K562 (cell line): Measurements from ENCODE around the gene HSD17B11. TPM values are rescaled to one million over a fixed set of nuclear protein-coding genes. Genes with fewer than 3 reads are reported as not detected.
"Not testable (repeated sequence)": the region's sequence is repeated elsewhere in the genome, so short reads cannot be mapped to it uniquely, and the experiment has no call there.

ENCODE experiments used
- ATAC-seq: fragments of 200-7000 bp; cut with Tn5 transposase; 3 replicates; pipeline ENCODE4 v1.9.1; 2020; ENCODE audit warnings: moderate library complexity
- BruUV-seq: library from RNA; stranded (reverse); fragments of 400-500 nt; replicated peaks from 2 replicates; lab custom pipeline; 2021; lab: Mats Ljungman, UMichigan
- CTCF ChIA-PET: fragments of 300-600 bp; formaldehyde crosslinking; extraction: SDS; loops from one replicate; lab custom pipeline; 2021; ENCODE audit warnings: low intra/inter-chr PET ratio; lab: Yijun Ruan, JAX
- POLR2A ChIA-PET: fragments of 300-600, 350-650 bp; sonication (Branson Sonifier 250); formaldehyde crosslinking; extraction: SDS; loops from one replicate; lab custom pipeline; 2021; ENCODE audit warnings: antibody characterized with exemption, inconsistent platforms; lab: Yijun Ruan, JAX
- DNase-seq, 4 experiments: peaks; one replicate each; pipeline versions ENCODE4 v3.0.0 to v3.0.0-alpha.2; 2011 to 2018; ENCODE audit warnings: low spot score in 3 of 4, mixed read lengths in 3 of 4; ENCODE audit errors: extremely low read depth in 1 of 4
- FAIRE-seq: peaks from 2 replicates; lab custom pipeline; 2011; peaks lifted over from hg19 to GRCh38; lab: Jason Lieb, UNC
- H2AFZ ChIP-seq: 2 replicates; pipeline ENCODE4 v1.6.0; 2011; ENCODE audit warnings: low read depth, low read length, control low read depth, inconsistent platforms
- H3K27ac ChIP-seq: fragments of 200-600 bp; 3 replicates; pipeline ENCODE4 v1.8.0; 2011; ENCODE audit warnings: low read depth, mild to moderate bottlenecking, control low read depth, inconsistent platforms, low read length, moderate library complexity, mixed read lengths; ENCODE audit errors: extremely low read depth
- H3K27me3 ChIP-seq, 2 experiments: fragments of 300-600 bp in 1 of 2; 2 replicates in 1 of 2; 3 replicates in 1 of 2; pipeline versions ENCODE4 v1.6.0 to v1.8.0; 2011; ENCODE audit warnings: inconsistent platforms in 2 of 2, low read length in 2 of 2, mild to moderate bottlenecking in 1 of 2, mixed read lengths in 1 of 2, moderate library complexity in 1 of 2; ENCODE audit not compliant: control insufficient read depth in 2 of 2, insufficient read depth in 2 of 2
- H3K36me3 ChIP-seq: fragments of 300-600 bp; 3 replicates; pipeline ENCODE4 v1.8.0; 2011; ENCODE audit warnings: mild to moderate bottlenecking, low read length, inconsistent platforms; ENCODE audit not compliant: control insufficient read depth, insufficient read depth
- H3K4me1 ChIP-seq, 2 experiments: fragments of 200-600 bp in 1 of 2; replicated peaks in 1 of 2; 2 replicates in 1 of 2; 3 replicates in 1 of 2; pipeline versions ENCODE4 v1.5.1 to v1.8.0; 2011; ENCODE audit warnings: inconsistent platforms in 2 of 2, low read length in 2 of 2, mild to moderate bottlenecking in 1 of 2, mixed read lengths in 1 of 2, moderate library complexity in 1 of 2; ENCODE audit not compliant: control insufficient read depth in 2 of 2, insufficient read depth in 2 of 2
- H3K4me2 ChIP-seq: 2 replicates; pipeline ENCODE4 v1.6.1; 2011; ENCODE audit warnings: low read length, control low read depth, inconsistent platforms, mixed read lengths; ENCODE audit not compliant: insufficient read depth
- H3K4me3 ChIP-seq: fragments of 200-600 bp; sonication (generic), shearing (Covaris generic); 2 replicates; pipeline ENCODE4 v1.5.1; 2016; ENCODE audit warnings: control low read depth, inconsistent platforms
- H3K79me2 ChIP-seq: fragments of 200-600 bp; 3 replicates; pipeline ENCODE4 v1.8.0; 2011; ENCODE audit warnings: low read length, inconsistent platforms; ENCODE audit not compliant: control insufficient read depth, insufficient read depth
- H3K9ac ChIP-seq, 2 experiments: 2 replicates each; pipeline versions ENCODE4 v1.6.0 to v1.6.1; 2011; ENCODE audit warnings: low read depth in 2 of 2, low read length in 2 of 2, control low read depth in 1 of 2, inconsistent platforms in 1 of 2, mild to moderate bottlenecking in 1 of 2, mixed read lengths in 1 of 2; ENCODE audit not compliant: insufficient read depth in 1 of 2
- H3K9me1 ChIP-seq: one replicate; pipeline ENCODE4 v1.6.0; 2011; ENCODE audit warnings: inconsistent platforms, mild to moderate bottlenecking, low read length, moderate library complexity; ENCODE audit not compliant: control insufficient read depth, insufficient read depth
- H3K9me3 ChIP-seq: replicated peaks from 2 replicates; pipeline ENCODE4 v1.5.1; 2011; ENCODE audit warnings: low read depth, low read length, inconsistent platforms; ENCODE audit not compliant: control insufficient read depth, insufficient read depth
- H4K20me1 ChIP-seq: replicated peaks from 2 replicates; pipeline ENCODE4 v1.6.1; 2011; ENCODE audit warnings: low read length, inconsistent platforms, mixed read lengths; ENCODE audit not compliant: control insufficient read depth, insufficient read depth
- ETV1 ChIP-seq: fragments of 450-650 bp; conservative IDR thresholded peaks from 2 replicates; pipeline ENCODE4 v1.6.1; 2016; ENCODE audit warnings: missing genetic modification characterization, control low read depth, low read depth, missing compliant biosample characterization
- FOXO4 ChIP-seq: fragments of 450-650 bp; formaldehyde crosslinking; IDR thresholded peaks from 2 replicates; pipeline ENCODE4 v1.4.0; 2020; ENCODE audit warnings: mild to moderate bottlenecking, moderate library complexity
- HCFC1 ChIP-seq: IDR thresholded peaks from 2 replicates; pipeline ENCODE4 v1.6.1; 2012; ENCODE audit warnings: low read depth, low read length, improper control_type of control experiment
- NELFE ChIP-seq: IDR thresholded peaks from 2 replicates; pipeline ENCODE4 v1.6.1; 2011; ENCODE audit warnings: mild to moderate bottlenecking; ENCODE audit not compliant: insufficient read depth, insufficient read length
- PPARD ChIP-seq: fragments of 250-450 bp; sonication (Bioruptor Pico); IDR thresholded peaks from 2 replicates; pipeline ENCODE4 v1.8.0; 2022; ENCODE audit warnings: inconsistent platforms, mild to moderate bottlenecking, moderate library complexity
- SIX5 ChIP-seq, 2 experiments: IDR thresholded peaks; 2 replicates each; pipeline ENCODE4 v1.6.1; 2011; ENCODE audit warnings: low read length in 2 of 2, borderline replicate concordance in 1 of 2, low read depth in 1 of 2, mild to moderate bottlenecking in 1 of 2, moderate library complexity in 1 of 2; ENCODE audit not compliant: insufficient read depth in 1 of 2
- ZNF175 ChIP-seq: fragments of 200-800 bp; sonication (Bioruptor generic); IDR thresholded peaks from 2 replicates; pipeline ENCODE4 v1.6.1; 2016; ENCODE audit warnings: low read depth, mild to moderate bottlenecking, missing genetic modification characterization, missing compliant biosample characterization
- ZNF232 ChIP-seq: sonication (generic); formaldehyde crosslinking; IDR thresholded peaks from 2 replicates; pipeline ENCODE4 v1.8.0; 2022; ENCODE audit warnings: mild to moderate bottlenecking, missing genetic modification reagents
- ZNF24 ChIP-seq: fragments of 450-650 bp; IDR thresholded peaks from 2 replicates; pipeline ENCODE4 v1.6.1; 2016
- ZNF280A ChIP-seq: fragments of 450-650 bp; IDR thresholded peaks from 2 replicates; pipeline ENCODE4 v1.6.1; 2018; ENCODE audit warnings: mild to moderate bottlenecking, low read depth; ENCODE audit not compliant: partially characterized antibody
- ZNF316 ChIP-seq: fragments of 450-650 bp; IDR thresholded peaks from 2 replicates; pipeline ENCODE4 v1.6.1; 2016
- WGBS: fragments of 100-300 bp; shearing (Covaris generic); methylation state at CpG from one replicate; pipeline ENCODE4 v1.1.6; 2016; ENCODE audit warnings: low coverage, mixed read lengths; ENCODE audit not compliant: insufficient coverage; ENCODE audit errors: missing lambda C conversion rate; 5-methylcytosine and 5-hydroxymethylcytosine counted together
- in situ Hi-C: fragments of 300-500 bp; cut with MboI; formaldehyde crosslinking; loops from 4 replicates; pipeline ENCODE4 v1.15.0; 2018; ENCODE audit warnings: inconsistent platforms, mixed read lengths
- intact Hi-C: fragments of 100-400 bp; cut with micrococcal nuclease; formaldehyde crosslinking; loops from 2 replicates; pipeline ENCODE4 v1.14.2; 2022
- polyA plus RNA-seq, 8 experiments: library from polyadenylated mRNA; depleted of rRNA in 4 of 8; stranded (reverse) in 5 of 8; unstranded in 3 of 8; fragments of >200 nt; fragmentation: Nextera tagmentation in 2 of 8; fragmentation: Illumina TruSeq in 1 of 8; extraction: Ambion mirVana in 2 of 8; extraction: Trizol in 1 of 8; gene quantifications; 2 replicates each; pipeline versions ENCODE4 v1.2.1 to v1.2.3, GENCODE V29; 2011 to 2014; ENCODE audit warnings: inconsistent platforms in 1 of 8, missing spikeins in 1 of 8
- total RNA-seq, 7 experiments: library from RNA; depleted of rRNA in 6 of 7; stranded (reverse); fragments of >200 nt in 6 of 7; fragmentation: Illumina TruSeq in 2 of 7; extraction: Trizol in 2 of 7; gene quantifications; 2 replicates each; pipeline versions ENCODE4 v1.2.1 to v1.2.3, GENCODE V29; 2011 to 2021; ENCODE audit warnings: low replicate concordance in 1 of 7

The HSD17B11 gene
- total and polyA plus RNA-seq, 9 of the 15 experiments (the other 6 are each of a cell fraction or from before 2014, with no cell fraction given), result 26.0 to 108 (median 81.0) TPM

GRCh38 chr4:87299898-87300297 is 91.1 kb downstream of the HSD17B11 start (continued):
- TF ChIP-seq SIX5 (IDR thresholded peaks at IDR 0.05; ENCODE audit: borderline replicate concordance in 1 of 2, insufficient read depth in 1 of 2, low read depth in 1 of 2, low read length in 2 of 2) (no peak), ZNF175 (CRISPR knock-in tag) (no peak), ZNF316 (no peak), ETV1 (tag) (no peak)

- DNase-seq, result no peak
- H3K79me2 ChIP-seq, result no peaks in the 10 kb centered on the region
- ChIA-PET POLR2A (no interaction called here), CTCF (no interaction called here)
- H3K4me2 ChIP-seq, result no peak overlapping the region
- ATAC-seq, result no peak
- no peaks in the 10 kb centered on the region for H3K27me3 ChIP-seq
- H3K27ac ChIP-seq, result no peak overlapping the region
- no peaks in the 10 kb centered on the region for H3K9me1 ChIP-seq
- H3K9me3 ChIP-seq, result no peaks in the 10 kb centered on the region
- H3K9ac ChIP-seq, result no peak overlapping the region
- no peak overlapping the region for H2AFZ ChIP-seq
- FAIRE-seq, result peak; percentile 23
- no peaks in the 10 kb centered on the region for H3K4me1 ChIP-seq
- no peak overlapping the region for H3K4me3 ChIP-seq
- 3% methylated on average over 2 of the region's 2 CpGs for WGBS
- no peaks in the 10 kb centered on the region for H4K20me1 ChIP-seq
- in situ Hi-C loops, result no loop called here
- BruUV-seq, result no TSS peak
- no peaks in the 10 kb centered on the region for H3K36me3 ChIP-seq
- intact Hi-C loops, result no loop called here
- TF ChIP-seq ZNF280A (no peak), ZNF24 (no peak), HCFC1 (no peak), PPARD (CRISPR knock-in tag) (no peak), ZNF232 (CRISPR knock-in tag) (no peak), NELFE (no peak), FOXO4 (CRISPR knock-in tag) (no peak)
Measured at GRCh38 chr4:87298362-87298761, 92.6 kb downstream of the HSD17B11 start.

- FAIRE-seq, ATAC-seq, H3K9me1 ChIP-seq, H3K4me2 ChIP-seq, in situ Hi-C loops, intact Hi-C loops, H3K9me3 ChIP-seq, H4K20me1 ChIP-seq, H3K4me3 ChIP-seq, H3K36me3 ChIP-seq, DNase-seq, CTCF ChIA-PET, H3K79me2 ChIP-seq, POLR2A ChIA-PET, H3K27ac ChIP-seq, H3K9ac ChIP-seq, H2AFZ ChIP-seq, H3K4me1 ChIP-seq, BruUV-seq, H3K27me3 ChIP-seq: not testable (repeated sequence)
- 5% methylated on average over 11 of the region's 11 CpGs for WGBS
Measured at GRCh38 chr4:87294911-87295310, 96.1 kb downstream of the HSD17B11 start.
